22Rv1 (cell line): ENCODE results near the gene BNIP2.
"Not testable (repeated sequence)": the region's sequence is repeated elsewhere in the genome, so short reads cannot be mapped to it uniquely, and the experiment has no call there.

Experiments
- CTCF ChIP-seq: fragments of 450-650 bp; IDR thresholded peaks from 2 replicates; pipeline ENCODE4 v1.5.1; 2017; ENCODE audit warnings: mild to moderate bottlenecking
- ZFX ChIP-seq: fragments of 450-650 bp; IDR thresholded peaks from 2 replicates; pipeline ENCODE4 v1.6.1; 2017; ENCODE audit warnings: antibody characterized with exemption, borderline replicate concordance

- TF ChIP-seq CTCF, ZFX: not testable (repeated sequence)
These were observed 8.9 kb upstream of the BNIP2 start for GRCh38 chr15:59698065-59698464.
